IPS DF 4.7 (cell line): ENCODE measurements around the gene GCNT2.
"Not testable (repeated sequence)": the region's sequence is repeated elsewhere in the genome, so short reads cannot be mapped to it uniquely, and the experiment has no call there.

Experiments used
- DNase-seq: peaks from one replicate; pipeline ENCODE4 v3.0.0-alpha.2; 2013; ENCODE audit warnings: low spot score; ENCODE audit errors: extremely low read depth

The GCNT2 gene

GRCh38 chr6:10579803-10580202 lies 58.7 kb downstream of the GCNT2 start:
- DNase-seq = no peak

DNA sequence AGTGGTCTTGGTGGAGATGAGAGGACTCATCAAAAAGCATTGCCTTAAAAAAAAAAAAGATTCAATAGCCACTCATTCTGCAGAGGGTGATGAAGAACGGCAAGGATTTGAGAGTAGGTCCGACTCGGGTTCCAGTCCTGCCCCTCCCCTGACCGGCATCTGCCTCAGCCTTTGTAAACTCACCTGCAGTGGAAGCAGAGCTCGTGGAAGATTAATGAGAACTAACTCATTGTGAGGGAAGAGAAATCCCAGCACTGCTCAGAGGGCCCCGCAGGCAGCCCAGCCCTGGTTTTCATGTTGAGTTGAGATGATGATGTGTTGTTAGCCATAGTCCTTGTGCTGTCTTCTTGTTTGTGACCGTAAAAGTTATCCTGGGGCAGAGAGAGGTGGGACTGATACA lies 59.4 kb downstream of the GCNT2 start:
- DNase-seq = no peak

- not testable (repeated sequence) for DNase-seq
Measured at GRCh38 chr6:10581402-10581801, 60.3 kb downstream of the GCNT2 start.

DNA sequence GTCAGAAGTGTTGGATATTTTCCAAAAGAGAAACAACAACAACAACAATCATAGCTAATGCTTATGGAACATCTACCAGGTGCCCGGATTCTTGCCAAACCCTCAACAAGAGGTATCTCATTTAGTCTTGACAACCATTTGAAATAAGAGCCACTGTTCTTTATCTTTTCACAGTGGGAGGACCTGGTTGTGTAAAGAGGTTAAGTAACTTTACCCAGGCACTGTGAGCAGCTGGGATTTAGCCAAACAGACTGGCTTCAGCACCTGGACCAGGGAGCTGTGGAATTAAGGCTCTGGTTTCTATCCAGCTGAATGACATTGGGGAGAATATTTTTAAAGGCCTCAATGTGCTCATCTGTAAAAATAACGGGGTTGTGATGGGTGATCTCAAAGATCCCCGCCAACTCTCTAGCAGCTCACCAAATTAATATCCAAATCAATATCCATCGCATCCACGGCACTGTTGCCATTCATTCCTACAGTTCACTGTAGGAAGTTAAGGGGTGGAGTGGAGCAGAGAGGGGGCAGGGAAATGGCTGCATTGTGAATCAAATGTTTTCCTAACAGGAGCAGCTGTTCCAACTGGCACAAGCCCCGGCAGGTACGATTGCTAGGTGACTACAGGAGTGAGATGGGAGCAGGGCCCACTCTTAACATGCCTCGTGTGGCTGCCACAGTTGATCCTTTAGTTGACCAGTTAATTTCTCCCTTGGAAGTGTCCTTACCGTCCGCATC lies 61.8 kb downstream of the GCNT2 start:
- DNase-seq = no peak

DNA sequence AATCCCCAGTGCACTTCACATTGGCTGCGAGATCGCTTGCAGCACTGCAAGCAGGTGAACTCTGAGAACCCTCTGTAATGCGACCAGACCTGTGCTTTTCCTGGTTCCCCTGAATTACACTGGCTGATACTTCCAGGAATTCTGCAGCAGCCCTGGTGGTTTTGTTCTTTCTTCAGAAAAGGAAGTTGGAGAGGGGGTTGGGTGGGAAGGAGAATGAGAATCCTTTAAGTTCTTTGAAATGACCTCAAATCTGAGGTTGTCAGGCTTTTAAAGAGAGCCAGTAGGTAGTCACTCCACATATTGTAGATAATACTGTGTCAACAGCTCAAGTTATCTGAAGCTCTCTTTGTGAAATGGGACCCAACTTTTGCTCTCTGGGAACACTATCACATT lies 62.4 kb downstream of the GCNT2 start:
- DNase-seq = no peak

DNA sequence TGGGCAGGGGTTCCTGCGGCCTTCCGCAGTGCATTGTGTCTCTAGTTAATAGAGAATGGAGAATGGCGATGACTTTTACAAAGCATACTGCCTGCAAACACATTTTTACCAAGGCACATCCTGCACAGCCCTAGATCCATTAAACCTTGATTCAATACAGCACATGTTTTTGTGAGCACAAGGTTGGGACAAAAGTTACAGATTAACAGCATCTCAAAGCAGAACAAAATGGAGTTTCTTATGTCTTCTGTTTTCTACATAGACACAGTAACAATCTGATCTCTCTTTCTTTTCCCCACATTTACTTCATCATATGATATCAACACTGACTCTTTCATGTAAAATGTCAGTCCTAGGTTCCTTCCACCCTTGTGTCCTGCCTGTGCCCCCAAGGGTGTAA lies 63.5 kb downstream of the GCNT2 start:
- DNase-seq = no peak

DNA sequence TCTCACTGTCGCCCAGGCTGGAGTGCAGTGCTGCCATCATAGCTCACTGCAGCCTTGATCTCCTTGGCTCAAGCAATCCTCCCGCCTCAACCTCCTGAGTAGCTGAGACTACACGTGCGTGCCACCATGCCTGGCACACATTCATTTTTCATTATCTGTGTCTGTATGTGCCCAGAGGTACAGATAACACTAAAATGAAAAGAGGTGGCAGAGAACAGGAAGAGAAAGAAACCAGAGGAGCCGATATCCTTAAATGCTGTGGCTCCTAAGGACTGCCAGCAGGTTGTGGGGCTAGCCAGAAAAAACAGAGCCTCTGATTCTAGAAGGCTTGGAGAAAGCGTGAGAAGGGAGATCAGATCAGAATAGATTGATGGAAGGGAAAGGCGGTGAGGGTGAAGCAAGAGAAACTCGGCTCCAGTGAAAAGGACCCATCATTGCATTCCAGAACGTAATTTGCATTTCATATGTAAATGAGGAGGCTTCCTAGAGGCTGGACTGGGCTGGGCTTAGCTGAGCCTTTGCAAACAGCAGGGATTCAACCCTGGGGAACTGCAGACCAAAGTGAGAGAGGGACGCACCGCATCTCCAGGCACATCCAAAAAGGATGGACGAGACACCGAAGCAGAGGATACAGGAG lies 64.2 kb downstream of the GCNT2 start:
- peak; percentile 91 for DNase-seq

- no peak for DNase-seq
Measured at GRCh38 chr6:10586302-10586701, 65.2 kb downstream of the GCNT2 start.

GRCh38 chr6:10587656-10588406 lies 66.7 kb downstream of the GCNT2 start:
- DNase-seq = no peak

- no peak for DNase-seq
Measured at GRCh38 chr6:10588562-10589428, 67.6 kb downstream of the GCNT2 start.

GRCh38 chr6:10589429-10589727 lies 68.2 kb downstream of the GCNT2 start:
- no peak for DNase-seq

DNA sequence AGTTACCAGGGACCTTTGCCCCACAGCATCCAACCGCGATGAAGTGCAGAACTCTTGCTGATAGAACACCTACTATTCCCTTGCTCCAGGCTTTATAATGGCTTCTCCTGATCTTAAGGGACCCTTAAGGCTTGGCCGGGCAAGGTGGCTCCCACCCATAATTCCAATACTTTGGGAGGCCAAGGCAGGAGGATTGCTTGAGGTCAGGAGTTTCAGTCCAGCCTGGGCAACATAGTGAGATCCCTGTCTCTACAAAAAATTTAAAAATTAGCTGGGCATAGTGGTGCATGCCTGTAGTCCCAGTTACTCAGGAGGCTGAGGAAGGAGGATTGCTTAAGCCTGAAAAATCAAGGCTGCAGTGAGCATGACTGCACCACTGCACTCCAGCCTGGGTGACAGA lies 68.8 kb downstream of the GCNT2 start:
- no peak for DNase-seq

GRCh38 chr6:10591422-10592160 lies 70.4 kb downstream of the GCNT2 start:
- no peak for DNase-seq

GRCh38 chr6:10595731-10596664 lies 74.8 kb downstream of the GCNT2 start:
- no peak for DNase-seq

DNA sequence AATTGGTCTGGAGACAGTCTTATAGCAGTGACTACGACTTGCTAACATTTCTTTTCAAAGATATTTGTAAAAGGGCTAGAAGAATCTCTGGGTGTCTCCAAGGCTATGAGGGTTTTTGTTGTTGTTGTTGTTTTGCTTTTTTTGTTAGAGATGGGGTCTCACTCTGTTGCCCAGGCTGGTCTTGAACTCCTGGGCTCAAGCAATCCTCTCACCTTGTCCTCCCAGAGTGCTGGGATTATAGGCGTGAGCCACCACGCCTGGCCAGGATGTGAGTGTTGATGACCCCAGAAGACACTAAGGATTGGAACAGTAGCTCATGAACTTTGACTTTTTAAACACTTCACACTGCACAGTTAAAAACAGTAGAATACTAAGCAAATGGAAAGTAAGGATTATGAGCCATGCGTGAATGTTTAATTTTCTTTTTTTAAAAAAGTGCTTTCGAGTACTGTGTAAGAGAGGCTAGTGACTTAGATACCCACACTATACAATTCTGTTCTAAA lies 76.4 kb downstream of the GCNT2 start:
- DNase-seq = no peak

DNA sequence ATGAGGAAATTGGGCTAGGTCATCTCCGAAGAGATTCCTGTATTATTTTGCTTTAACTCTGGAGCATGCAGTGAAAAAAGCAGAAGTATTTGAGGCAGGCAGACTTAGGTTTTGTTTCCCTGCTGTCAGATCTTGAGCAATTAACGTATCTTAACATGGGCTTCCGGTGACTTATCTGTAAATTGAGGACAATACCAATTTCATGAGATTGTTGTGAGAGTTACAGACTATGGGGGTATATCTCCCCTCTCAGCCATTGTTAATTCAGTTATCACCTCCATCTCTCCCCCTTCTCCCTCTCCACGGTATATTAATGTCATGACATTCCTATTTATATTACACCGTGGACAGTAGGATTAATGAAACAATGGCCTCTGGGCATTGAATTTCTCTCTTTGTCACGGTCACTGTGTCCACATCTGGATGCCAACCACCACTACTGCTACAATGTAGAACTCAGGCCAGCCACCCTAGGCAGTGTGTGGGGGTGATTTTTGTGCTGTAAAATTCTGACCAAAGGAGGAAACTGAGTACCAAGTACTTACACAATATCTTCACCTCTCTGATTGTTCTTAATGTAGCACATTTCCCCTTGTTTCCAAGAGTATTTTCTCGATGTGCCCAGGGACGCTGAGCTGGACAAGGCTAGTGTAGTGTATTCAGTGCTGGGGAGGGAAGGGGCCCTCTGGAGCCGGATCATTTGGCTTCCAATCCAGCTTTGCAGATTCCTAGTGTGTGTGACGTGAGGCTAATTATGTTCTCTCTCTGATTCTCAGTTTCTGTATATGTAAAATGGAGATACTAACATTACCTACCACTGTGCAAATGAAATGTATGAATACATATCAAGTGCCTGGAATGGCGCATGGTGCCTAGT lies 77.2 kb downstream of the GCNT2 start:
- DNase-seq = no peak

- DNase-seq = no peak
Measured at GRCh38 chr6:10599046-10599445, 77.9 kb downstream of the GCNT2 start.

- DNase-seq = not testable (repeated sequence)
Measured at GRCh38 chr6:10600681-10601080, 79.5 kb downstream of the GCNT2 start.

DNA sequence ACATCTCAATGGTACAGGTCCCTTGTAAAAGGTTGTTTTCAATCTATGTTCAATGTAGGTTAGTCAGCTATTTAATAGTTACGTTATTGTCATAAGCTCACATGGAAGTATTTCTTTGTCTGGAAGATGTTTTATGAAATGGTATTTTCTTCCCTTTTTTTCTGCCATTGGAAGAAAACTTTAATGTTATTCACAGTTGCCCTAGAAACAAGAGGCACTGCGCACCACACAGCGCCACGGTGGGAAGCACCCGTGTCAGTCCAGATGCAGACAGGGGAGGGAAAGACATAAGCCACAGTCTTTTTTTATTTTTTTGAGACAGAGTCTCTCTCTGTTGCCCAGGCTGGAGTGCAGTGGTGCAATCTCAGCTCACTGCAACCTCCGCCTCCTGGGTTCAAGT lies 82.1 kb downstream of the GCNT2 start:
- no peak for DNase-seq
